IMR-90 (cell line): ENCODE measurements around the gene TSN.

Experiments used
- BHLHE40 ChIP-seq: fragments of 150-350 bp; IDR thresholded peaks from 2 replicates; pipeline ENCODE4 v1.6.1; 2016; ENCODE audit warnings: mild to moderate bottlenecking, low read depth, low read length
- CEBPB ChIP-seq: IDR thresholded peaks from 2 replicates; pipeline ENCODE4 v1.6.1; 2012; ENCODE audit warnings: low read depth, low read length, improper control_type of control experiment
- CTCF ChIP-seq: conservative IDR thresholded peaks from 2 replicates; pipeline ENCODE4 v1.5.1; 2012; ENCODE audit warnings: mild to moderate bottlenecking, low read depth, low read length, improper control_type of control experiment
- ELK1 ChIP-seq: fragments of 150-350 bp; IDR thresholded peaks from 2 replicates; pipeline ENCODE4 v1.6.1; 2016; ENCODE audit warnings: low read depth, mild to moderate bottlenecking, low read length, moderate library complexity, borderline replicate concordance
- MAFK ChIP-seq: IDR thresholded peaks from 2 replicates; pipeline ENCODE4 v1.6.1; 2012; ENCODE audit warnings: low read depth, low read length, improper control_type of control experiment
- MAZ ChIP-seq: IDR thresholded peaks from 2 replicates; pipeline ENCODE4 v1.6.1; 2012; ENCODE audit warnings: low read depth, mild to moderate bottlenecking, low read length, improper control_type of control experiment, moderate library complexity, borderline replicate concordance
- MXI1 ChIP-seq: IDR thresholded peaks from 2 replicates; pipeline ENCODE4 v1.6.1; 2012; ENCODE audit warnings: low read depth, mild to moderate bottlenecking, low read length, moderate library complexity, borderline replicate concordance
- NFE2L2 ChIP-seq: fragments of 150-350 bp; IDR thresholded peaks from 2 replicates; pipeline ENCODE4 v1.6.1; 2016; ENCODE audit warnings: low read depth, mild to moderate bottlenecking, low read length
- POLR2A ChIP-seq: IDR thresholded peaks from 2 replicates; pipeline ENCODE4 v1.6.1; 2012; ENCODE audit warnings: mild to moderate bottlenecking, low read depth, low read length
- RAD21 ChIP-seq: IDR thresholded peaks from 2 replicates; pipeline ENCODE4 v1.6.1; 2012; ENCODE audit warnings: low read length, improper control_type of control experiment
- RCOR1 ChIP-seq: IDR thresholded peaks from 2 replicates; pipeline ENCODE4 v1.6.1; 2012; ENCODE audit warnings: mild to moderate bottlenecking, low read length, improper control_type of control experiment; ENCODE audit not compliant: insufficient replicate concordance
- RFX5 ChIP-seq: IDR thresholded peaks from 2 replicates; pipeline ENCODE4 v1.8.0; 2012; ENCODE audit warnings: low read depth, mild to moderate bottlenecking, low read length, moderate library complexity
- SMC3 ChIP-seq: fragments of 150-350 bp; IDR thresholded peaks from 2 replicates; pipeline ENCODE4 v1.6.1; 2016; ENCODE audit warnings: low read depth, mild to moderate bottlenecking, antibody characterized with exemption, low read length, moderate library complexity
- USF2 ChIP-seq: fragments of 150-350 bp; IDR thresholded peaks from 2 replicates; pipeline ENCODE4 v1.6.1; 2017; ENCODE audit warnings: mild to moderate bottlenecking, antibody characterized with exemption, low read length, low read depth

GRCh38 chr2:121727332-121727731 lies 28.1 kb upstream of the TSN start:
- TF ChIP-seq SMC3 (no peak), CTCF (no peak), NFE2L2 (no peak), POLR2A (no peak), ELK1 (no peak), MAZ (no peak), USF2 (no peak), RCOR1 (no peak), MXI1 (no peak), CEBPB (no peak), RAD21 (no peak), RFX5 (no peak), MAFK (no peak), BHLHE40 (no peak)
